Activated naive CD8-positive, alpha-beta T cell treated with anti-CD3 and anti-CD28 coated beads, Interleukin-2, amount 50 U/mL, for 16 hours (primary cell): ENCODE measurements around the gene ARHGEF10L.

Source experiments
- DNase-seq: peaks from one replicate; pipeline ENCODE4 v3.0.0-alpha.2; 2020; ENCODE audit warnings: low read depth, low spot score

The ARHGEF10L gene

GRCh38 chr1:17588048-17588871, 48.8 kb downstream of the ARHGEF10L start:
- DNase-seq = no peak

GRCh38 chr1:17591814-17592430, 52.4 kb downstream of the ARHGEF10L start:
- no peak for DNase-seq

- DNase-seq = no peak
These were observed 54.5 kb downstream of the ARHGEF10L start for GRCh38 chr1:17594026-17594425.

- DNase-seq = no peak
These were observed 55.4 kb downstream of the ARHGEF10L start for GRCh38 chr1:17594690-17595601.

- DNase-seq = no peak
These were observed 56.1 kb downstream of the ARHGEF10L start for GRCh38 chr1:17595602-17595925.

GRCh38 chr1:17596186-17596585, 56.7 kb downstream of the ARHGEF10L start:
- DNase-seq = no peak

- no peak for DNase-seq
These were observed 57.4 kb downstream of the ARHGEF10L start for GRCh38 chr1:17596651-17597509.

GRCh38 chr1:17597651-17598050, 58.2 kb downstream of the ARHGEF10L start:
- DNase-seq = no peak

- DNase-seq = no peak
These were observed 58.8 kb downstream of the ARHGEF10L start for GRCh38 chr1:17598251-17598650.

- DNase-seq = no peak
These were observed 59.9 kb downstream of the ARHGEF10L start for GRCh38 chr1:17599291-17599953.

GRCh38 chr1:17599954-17600300, 60.4 kb downstream of the ARHGEF10L start:
- DNase-seq = no peak

- no peak for DNase-seq
These were observed 60.8 kb downstream of the ARHGEF10L start for GRCh38 chr1:17600321-17600720.

- no peak for DNase-seq
These were observed 62.3 kb downstream of the ARHGEF10L start for GRCh38 chr1:17601643-17602382.

- no peak for DNase-seq
These were observed 63.8 kb downstream of the ARHGEF10L start for GRCh38 chr1:17603091-17603841.

- no peak for DNase-seq
These were observed 66.3 kb downstream of the ARHGEF10L start for GRCh38 chr1:17605582-17606344.

GRCh38 chr1:17606826-17607440, 67.4 kb downstream of the ARHGEF10L start:
- no peak for DNase-seq

- DNase-seq = no peak
These were observed 68.4 kb downstream of the ARHGEF10L start for GRCh38 chr1:17607644-17608581.
